ENCODE measurements around the gene NRG3.

DNA sequence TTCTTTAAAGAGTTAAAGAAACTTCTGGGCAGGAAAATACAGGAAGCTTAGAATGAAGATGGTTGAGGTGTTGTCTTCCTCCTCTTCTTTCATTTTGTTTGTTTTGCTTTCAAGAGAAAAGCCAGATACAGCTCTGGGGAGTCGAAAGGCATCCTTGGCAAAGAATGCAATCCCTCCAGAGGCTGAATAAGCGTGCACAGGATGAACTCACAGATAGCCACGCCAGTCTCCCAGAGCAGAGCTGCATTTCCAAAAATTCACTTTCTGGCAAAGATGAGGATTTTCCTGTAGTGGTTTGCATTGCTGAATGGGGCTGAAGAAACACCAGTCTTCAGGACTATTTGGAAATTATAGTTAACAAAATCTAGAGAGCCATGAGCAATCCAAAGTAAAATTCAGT is 336.4 kb downstream of the NRG3 start:
- TF ChIP-seq, protein P1, sequence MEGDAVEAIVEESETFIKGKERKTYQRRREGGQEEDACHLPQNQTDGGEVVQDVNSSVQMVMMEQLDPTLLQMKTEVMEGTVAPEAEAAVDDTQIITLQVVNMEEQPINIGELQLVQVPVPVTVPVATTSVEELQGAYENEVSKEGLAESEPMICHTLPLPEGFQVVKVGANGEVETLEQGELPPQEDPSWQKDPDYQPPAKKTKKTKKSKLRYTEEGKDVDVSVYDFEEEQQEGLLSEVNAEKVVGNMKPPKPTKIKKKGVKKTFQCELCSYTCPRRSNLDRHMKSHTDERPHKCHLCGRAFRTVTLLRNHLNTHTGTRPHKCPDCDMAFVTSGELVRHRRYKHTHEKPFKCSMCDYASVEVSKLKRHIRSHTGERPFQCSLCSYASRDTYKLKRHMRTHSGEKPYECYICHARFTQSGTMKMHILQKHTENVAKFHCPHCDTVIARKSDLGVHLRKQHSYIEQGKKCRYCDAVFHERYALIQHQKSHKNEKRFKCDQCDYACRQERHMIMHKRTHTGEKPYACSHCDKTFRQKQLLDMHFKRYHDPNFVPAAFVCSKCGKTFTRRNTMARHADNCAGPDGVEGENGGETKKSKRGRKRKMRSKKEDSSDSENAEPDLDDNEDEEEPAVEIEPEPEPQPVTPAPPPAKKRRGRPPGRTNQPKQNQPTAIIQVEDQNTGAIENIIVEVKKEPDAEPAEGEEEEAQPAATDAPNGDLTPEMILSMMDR (IDR thresholded peaks at IDR 0.05; ENCODE audit: low read length) = no peak
- TF ChIP-seq EZH2 (IDR thresholded peaks at IDR 0.05; ENCODE audit: borderline replicate concordance, low read length) = no peak
